BLaER1 (cell line): ENCODE results near the gene TMED5.

Experiments
- H3K27ac ChIP-seq: shearing (Covaris generic); formaldehyde crosslinking; 2 replicates; pipeline ENCODE4 v1.8.1; 2022
- H3K27me3 ChIP-seq: shearing (Covaris generic); formaldehyde crosslinking; 2 replicates; pipeline ENCODE4 v1.8.1; 2022
- H3K36me3 ChIP-seq: shearing (Covaris generic); formaldehyde crosslinking; 2 replicates; pipeline ENCODE4 v1.8.1; 2022
- H3K4me1 ChIP-seq: shearing (Covaris generic); formaldehyde crosslinking; 2 replicates; pipeline ENCODE4 v1.8.1; 2022
- H3K4me2 ChIP-seq: shearing (Covaris generic); formaldehyde crosslinking; 2 replicates; pipeline ENCODE4 v1.8.1; 2022
- H3K4me3 ChIP-seq: shearing (Covaris generic); formaldehyde crosslinking; 2 replicates; pipeline ENCODE4 v1.8.1; 2022
- H3K9ac ChIP-seq: shearing (Covaris generic); formaldehyde crosslinking; 2 replicates; pipeline ENCODE4 v1.8.1; 2022
- H3K9me3 ChIP-seq: shearing (Covaris generic); formaldehyde crosslinking; 2 replicates; pipeline ENCODE4 v1.8.1; 2022
- H4K20me1 ChIP-seq: shearing (Covaris generic); formaldehyde crosslinking; 2 replicates; pipeline ENCODE4 v1.8.1; 2022
- Cebpa-rat ChIP-seq: shearing (Covaris generic); IDR thresholded peaks from 2 replicates; pipeline ENCODE4 v1.8.1; 2022

The TMED5 gene

GRCh38 chr1:93107395-93107794 is 72.8 kb downstream of the TMED5 start:
- Histone ChIP-seq H3K9ac (no peak overlapping the region), H3K4me1 (no peaks in the 10 kb centered on the region), H3K4me2 (no peak overlapping the region), H3K27ac (no peak overlapping the region), H3K9me3 (peaks cover 58% of the 10 kb centered on the region), H3K36me3 (peaks cover 89% of the 10 kb centered on the region), H4K20me1 (peaks cover 100% of the 10 kb centered on the region), H3K4me3 (no peak overlapping the region), H3K27me3 (no peaks in the 10 kb centered on the region)
- no peak for TF ChIP-seq Cebpa-rat

- peaks cover 100% of the 10 kb centered on the region for H4K20me1 ChIP-seq
- no peaks in the 10 kb centered on the region for H3K27me3 ChIP-seq
- H3K36me3 ChIP-seq, result peaks cover 92% of the 10 kb centered on the region
- no peaks in the 10 kb centered on the region for H3K4me1 ChIP-seq
- H3K9ac ChIP-seq, result no peak overlapping the region
- H3K4me2 ChIP-seq, result no peak overlapping the region
- TF ChIP-seq Cebpa-rat, result no peak
- no peak overlapping the region for H3K4me3 ChIP-seq
- peaks cover 69% of the 10 kb centered on the region for H3K9me3 ChIP-seq
- H3K27ac ChIP-seq, result no peak overlapping the region
These were observed 74.0 kb downstream of the TMED5 start for GRCh38 chr1:93106226-93106625.

- Histone ChIP-seq H3K36me3 (peaks cover 90% of the 10 kb centered on the region), H3K27ac (no peak overlapping the region), H3K9ac (no peak overlapping the region), H3K4me1 (no peaks in the 10 kb centered on the region), H4K20me1 (peaks cover 100% of the 10 kb centered on the region), H3K4me3 (no peak overlapping the region), H3K4me2 (no peak overlapping the region), H3K9me3 (peaks cover 54% of the 10 kb centered on the region), H3K27me3 (no peaks in the 10 kb centered on the region)
- no peak for TF ChIP-seq Cebpa-rat
These were observed 78.1 kb downstream of the TMED5 start for GRCh38 chr1:93102142-93102541.
